Vagina (tissue), 2 donors: ENCODE data around the gene OSTN.

Source experiments
- CTCF ChIP-seq, 3 experiments: fragments of 450-650 bp in 2 of 3; fragments of 200-600 bp in 1 of 3; sonication (generic) in 1 of 3; IDR thresholded peaks; one replicate each; pipeline ENCODE4 v1.5.1; 2017 to 2019; ENCODE audit warnings: antibody characterized with exemption in 3 of 3, mild to moderate bottlenecking in 2 of 3, moderate library complexity in 2 of 3
- POLR2A ChIP-seq, 2 donors: fragments of 450-650 bp; IDR thresholded peaks; one replicate each; pipeline ENCODE4 v1.6.1; 2017; ENCODE audit warnings: antibody characterized with exemption in 2 of 2, mild to moderate bottlenecking in 2 of 2, moderate library complexity in 2 of 2
- POLR2AphosphoS5 ChIP-seq, 2 donors: sonication (generic); formaldehyde crosslinking; IDR thresholded peaks; one replicate each; pipeline ENCODE4 v1.9.0; 2017; ENCODE audit warnings: antibody characterized with exemption in 2 of 2, mild to moderate bottlenecking in 2 of 2, low read depth in 1 of 2; ENCODE audit not compliant: insufficient read depth in 1 of 2

- no peak for TF ChIP-seq POLR2A (IDR thresholded peaks at IDR 0.05)
- no peak for TF ChIP-seq CTCF (IDR thresholded peaks at IDR 0.05)
- no peak for TF ChIP-seq POLR2AphosphoS5 (IDR thresholded peaks at IDR 0.05; ENCODE audit: insufficient read depth in 1 of 2, low read depth in 1 of 2)
Observed at GRCh38 chr3:191198480-191198879, 561 bp upstream of the OSTN start.
